Liver (tissue), 9 donors: ENCODE measurements around the gene SNX19. TPM values are rescaled to one million over a fixed set of nuclear protein-coding genes. Genes with fewer than 3 reads are reported as not detected.
A peak's percentile ranks its signal among the peaks of the same experiment; 100 is the strongest.

ENCODE experiments used
- DNase-seq: peaks from one replicate; pipeline ENCODE4 v3.0.0-alpha.2; 2017; ENCODE audit warnings: low spot score
- H3K27ac ChIP-seq, 2 donors: one replicate each; pipeline ENCODE4 v1.7.0; 2013; ENCODE audit warnings: inconsistent platforms in 2 of 2, low read length in 2 of 2, control low read depth in 1 of 2, low read depth in 1 of 2, mild to moderate bottlenecking in 1 of 2
- H3K27me3 ChIP-seq, 4 donors: one replicate each; pipeline versions ENCODE4 v1.6.1 to v1.7.0; 2013; ENCODE audit warnings: low read length in 3 of 4, inconsistent platforms in 1 of 4, mild to moderate bottlenecking in 1 of 4, moderate library complexity in 1 of 4; ENCODE audit not compliant: control insufficient read depth in 4 of 4, insufficient read depth in 4 of 4
- H3K36me3 ChIP-seq, 4 donors: one replicate each; pipeline versions ENCODE4 v1.6.1 to v1.7.0; 2013; ENCODE audit warnings: low read length in 3 of 4, mild to moderate bottlenecking in 3 of 4, low read depth in 1 of 4, moderate library complexity in 1 of 4; ENCODE audit not compliant: control insufficient read depth in 4 of 4, insufficient read depth in 3 of 4
- H3K4me1 ChIP-seq, 4 donors: one replicate each; pipeline versions ENCODE4 v1.6.1 to v1.7.0; 2013; ENCODE audit warnings: low read length in 3 of 4, mild to moderate bottlenecking in 3 of 4, moderate library complexity in 1 of 4; ENCODE audit not compliant: control insufficient read depth in 4 of 4, insufficient read depth in 4 of 4
- H3K4me3 ChIP-seq, 3 donors: one replicate each; pipeline versions ENCODE4 v1.6.1 to v1.7.0; 2013; ENCODE audit warnings: low read length in 3 of 3, control low read depth in 1 of 3, low read depth in 1 of 3, mild to moderate bottlenecking in 1 of 3
- H3K9ac ChIP-seq, 2 donors: one replicate each; pipeline ENCODE4 v1.7.0; 2013; ENCODE audit warnings: low read length in 2 of 2, mild to moderate bottlenecking in 2 of 2, moderate library complexity in 2 of 2, control low read depth in 1 of 2, low read depth in 1 of 2
- H3K9me3 ChIP-seq, 4 donors: one replicate each; pipeline versions ENCODE4 v1.6.1 to v1.7.0; 2013; ENCODE audit warnings: low read length in 3 of 4; ENCODE audit not compliant: control insufficient read depth in 4 of 4
- ATF3 ChIP-seq: IDR thresholded peaks from 2 replicates; pipeline ENCODE4 v1.6.1; 2016; ENCODE audit warnings: antibody characterized with exemption
- EGR1 ChIP-seq, 2 donors: IDR thresholded peaks; 2 replicates each; pipeline ENCODE4 v1.6.1; 2016 to 2018; ENCODE audit warnings: antibody characterized with exemption in 2 of 2, low read depth in 2 of 2
- FOXA1 ChIP-seq: IDR thresholded peaks from 2 replicates; pipeline ENCODE4 v1.6.1; 2016; ENCODE audit warnings: antibody characterized with exemption
- FOXA2 ChIP-seq: IDR thresholded peaks from 2 replicates; pipeline ENCODE4 v1.6.1; 2016; ENCODE audit warnings: antibody characterized with exemption
- GABPA ChIP-seq, 2 donors: IDR thresholded peaks in 1 of 2; conservative IDR thresholded peaks in 1 of 2; 2 replicates each; pipeline ENCODE4 v1.6.1; 2016; ENCODE audit warnings: antibody characterized with exemption in 2 of 2, mild to moderate bottlenecking in 1 of 2, moderate library complexity in 1 of 2
- HNF4A ChIP-seq, 2 donors: conservative IDR thresholded peaks; 2 replicates each; pipeline ENCODE4 v1.6.1; 2016; ENCODE audit warnings: antibody characterized with exemption in 2 of 2, mild to moderate bottlenecking in 2 of 2
- HNF4G ChIP-seq: IDR thresholded peaks from 2 replicates; pipeline ENCODE4 v1.6.1; 2016; ENCODE audit warnings: antibody characterized with exemption
- JUND ChIP-seq, 2 donors: IDR thresholded peaks; 2 replicates each; pipeline ENCODE4 v1.6.1; 2016; ENCODE audit warnings: antibody characterized with exemption in 2 of 2
- MAX ChIP-seq: IDR thresholded peaks from 2 replicates; pipeline ENCODE4 v1.6.1; 2016; ENCODE audit warnings: antibody characterized with exemption
- NR2F2 ChIP-seq: IDR thresholded peaks from 2 replicates; pipeline ENCODE4 v1.6.1; 2016; ENCODE audit warnings: antibody characterized with exemption
- RAD21 ChIP-seq, 2 donors: IDR thresholded peaks; 2 replicates each; pipeline ENCODE4 v1.6.1; 2016; ENCODE audit warnings: antibody characterized with exemption in 2 of 2, mild to moderate bottlenecking in 2 of 2
- REST ChIP-seq: IDR thresholded peaks from 2 replicates; pipeline ENCODE4 v1.6.1; 2016; ENCODE audit warnings: antibody characterized with exemption, mild to moderate bottlenecking
- RXRA ChIP-seq, 2 donors: IDR thresholded peaks; 2 replicates each; pipeline ENCODE4 v1.6.1; 2017 to 2018; ENCODE audit warnings: antibody characterized with exemption in 2 of 2, mild to moderate bottlenecking in 1 of 2
- SP1 ChIP-seq: IDR thresholded peaks from 2 replicates; pipeline ENCODE4 v1.6.1; 2018; ENCODE audit warnings: antibody characterized with exemption, mild to moderate bottlenecking
- TAF1 ChIP-seq: conservative IDR thresholded peaks from 2 replicates; pipeline ENCODE4 v1.6.1; 2016; ENCODE audit warnings: antibody characterized with exemption, mild to moderate bottlenecking
- YY1 ChIP-seq: IDR thresholded peaks from 2 replicates; pipeline ENCODE4 v1.6.1; 2016; ENCODE audit warnings: antibody characterized with exemption, mild to moderate bottlenecking
- ZBTB33 ChIP-seq: IDR thresholded peaks from 2 replicates; pipeline ENCODE4 v1.6.1; 2016; ENCODE audit warnings: antibody characterized with exemption
- WGBS: extraction: QIAGEN DNeasy Blood & Tissue Kit; methylation state at CpG from one replicate; pipeline ENCODE4 v1.1.7; 2013; 5-methylcytosine and 5-hydroxymethylcytosine counted together
- polyA plus RNA-seq, 2 donors: library from polyadenylated mRNA; stranded (reverse) in 1 of 2; unstranded in 1 of 2; fragments of 200-250 nt in 1 of 2; fragments of >200 nt in 1 of 2; fragmentation: Nextera tagmentation in 1 of 2; extraction: Ambion mirVana in 1 of 2; gene quantifications; one replicate each; pipeline versions ENCODE4 v1.2.1 to v1.2.3, GENCODE V29; 2013 to 2015
- total RNA-seq, 2 donors: library from RNA; depleted of rRNA; stranded (reverse); fragments of >200 nt; gene quantifications; one replicate each; pipeline ENCODE4 v1.2.3, GENCODE V29; 2014
- TF ChIP-seq, protein P1 (sequence below): fragments of 150-350 bp; IDR thresholded peaks from 2 replicates; pipeline ENCODE4 v1.5.1; 2017; ENCODE audit warnings: improper control_type of control experiment, low read depth, low read length; ENCODE audit not compliant: missing input control
- donor health status: healthy.
- donor health status: healthy.
- donor health status: healthy.
- donor health status: healthy.
- donor health status: healthy.

SNX19 gene
- total RNA-seq (10 to 100 TPM; 32.3 to 94.5 TPM), polyA plus RNA-seq (10 to 100 TPM; 16.5 to 33.1 TPM)

- WGBS = under 1% methylated on average over 72 of the region's 72 CpGs
- H3K27ac ChIP-seq = peak within 1 kb of the TSS; percentile 64 to 76
Observed at GRCh38 chr11:130916238-130916855, at the start of gene SNX19. Gene SNX19, minus strand, starts transcription at chr11:130916479. Its CDS starts 540 bp downstream, at chr11:130915939.

More at GRCh38 chr11:130916238-130916855, at the start of gene SNX19:
- Histone ChIP-seq H3K36me3 (peaks cover 0 to 6% (median 4%) of the 10 kb centered on the region in 4 donors), H3K9ac (peak within 1 kb of the TSS; percentile 88 to 97), H3K4me1 (peaks cover 3 to 27% (median 18%) of the 10 kb centered on the region in 4 donors), H3K9me3 (no peaks in the 10 kb centered on the region), H3K4me3 (peak within 1 kb of the TSS; percentile 77 to 94 (median 80)), H3K27me3 (peaks cover 0 to 3% (median 0%) of the 10 kb centered on the region in 4 donors)
- peak; percentile 91 for DNase-seq
- TF ChIP-seq NR2F2 = no peak
- TF ChIP-seq RAD21 (IDR thresholded peaks at IDR 0.05) = peak; percentile 38 to 63
- peak; percentile 42 for TF ChIP-seq MAX
- TF ChIP-seq FOXA1 = no peak
- peak in 1 of 2 donors; percentile 86 for TF ChIP-seq GABPA (IDR thresholded peaks at IDR 0.05 in 1 of 2, conservative IDR thresholded peaks at IDR 0.05 in 1 of 2)
- TF ChIP-seq HNF4A (conservative IDR thresholded peaks at IDR 0.05) = no peak
- no peak for TF ChIP-seq HNF4G
- TF ChIP-seq, protein P1, sequence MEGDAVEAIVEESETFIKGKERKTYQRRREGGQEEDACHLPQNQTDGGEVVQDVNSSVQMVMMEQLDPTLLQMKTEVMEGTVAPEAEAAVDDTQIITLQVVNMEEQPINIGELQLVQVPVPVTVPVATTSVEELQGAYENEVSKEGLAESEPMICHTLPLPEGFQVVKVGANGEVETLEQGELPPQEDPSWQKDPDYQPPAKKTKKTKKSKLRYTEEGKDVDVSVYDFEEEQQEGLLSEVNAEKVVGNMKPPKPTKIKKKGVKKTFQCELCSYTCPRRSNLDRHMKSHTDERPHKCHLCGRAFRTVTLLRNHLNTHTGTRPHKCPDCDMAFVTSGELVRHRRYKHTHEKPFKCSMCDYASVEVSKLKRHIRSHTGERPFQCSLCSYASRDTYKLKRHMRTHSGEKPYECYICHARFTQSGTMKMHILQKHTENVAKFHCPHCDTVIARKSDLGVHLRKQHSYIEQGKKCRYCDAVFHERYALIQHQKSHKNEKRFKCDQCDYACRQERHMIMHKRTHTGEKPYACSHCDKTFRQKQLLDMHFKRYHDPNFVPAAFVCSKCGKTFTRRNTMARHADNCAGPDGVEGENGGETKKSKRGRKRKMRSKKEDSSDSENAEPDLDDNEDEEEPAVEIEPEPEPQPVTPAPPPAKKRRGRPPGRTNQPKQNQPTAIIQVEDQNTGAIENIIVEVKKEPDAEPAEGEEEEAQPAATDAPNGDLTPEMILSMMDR = peak; percentile 97
- TF ChIP-seq YY1 = no peak
- no peak for TF ChIP-seq ZBTB33
- no peak for TF ChIP-seq JUND (IDR thresholded peaks at IDR 0.05)
- peak; percentile 32 for TF ChIP-seq REST
- no peak for TF ChIP-seq SP1
- no peak for TF ChIP-seq EGR1 (IDR thresholded peaks at IDR 0.05; ENCODE audit: low read depth in 2 of 2)
- no peak for TF ChIP-seq RXRA (IDR thresholded peaks at IDR 0.05)
- no peak for TF ChIP-seq ATF3
- TF ChIP-seq FOXA2 = no peak
- no peak for TF ChIP-seq TAF1
